GM12801 (cell line): ENCODE results near the gene TBRG4.

Source experiments
- TF ChIP-seq, protein P1 (sequence below): IDR thresholded peaks from one replicate; pipeline ENCODE4 v1.5.1; 2011; ENCODE audit warnings: control low read depth; ENCODE audit not compliant: insufficient read length; ENCODE audit errors: extremely low read depth

The TBRG4 gene

DNA sequence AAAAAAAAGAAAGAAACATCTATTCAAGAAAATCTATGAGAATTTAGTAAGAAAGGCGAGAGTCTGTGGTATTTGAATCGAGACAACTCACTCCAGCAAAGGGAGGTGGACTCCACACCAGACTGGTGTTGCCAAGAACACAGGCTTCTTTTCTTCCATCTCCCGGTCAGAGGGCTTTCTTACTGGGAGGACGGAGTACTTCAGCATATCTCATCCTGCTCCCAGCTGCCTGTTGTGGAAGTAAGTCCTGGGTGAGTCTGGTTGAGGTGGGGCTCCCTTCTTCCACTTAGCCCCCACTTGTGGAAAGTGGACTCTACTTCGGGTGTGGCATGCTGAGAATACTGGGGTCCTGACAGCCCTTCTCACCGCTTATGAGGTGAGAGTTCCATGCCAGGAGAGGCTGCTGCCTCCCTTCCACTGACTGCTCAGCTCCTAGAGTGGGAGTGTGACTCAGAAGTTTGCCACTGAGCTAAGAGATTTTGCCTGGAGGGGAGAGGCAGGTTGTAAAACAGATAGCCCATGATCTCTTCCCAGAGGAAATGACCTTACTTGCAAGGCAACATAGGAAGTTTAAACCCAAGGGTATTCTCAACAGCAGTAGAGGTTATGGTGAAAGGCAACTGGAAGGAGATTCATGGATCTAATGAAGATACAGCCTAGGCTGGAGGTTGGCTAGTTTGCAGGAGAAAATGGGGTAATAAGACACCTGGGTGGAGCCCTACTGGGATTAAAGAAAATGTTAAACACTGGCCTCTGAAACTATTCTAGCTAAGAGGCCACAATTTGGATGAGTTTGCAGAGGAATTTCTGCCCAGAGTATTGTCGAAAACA lies 19.2 kb downstream of the TBRG4 start:
- TF ChIP-seq, protein P1, sequence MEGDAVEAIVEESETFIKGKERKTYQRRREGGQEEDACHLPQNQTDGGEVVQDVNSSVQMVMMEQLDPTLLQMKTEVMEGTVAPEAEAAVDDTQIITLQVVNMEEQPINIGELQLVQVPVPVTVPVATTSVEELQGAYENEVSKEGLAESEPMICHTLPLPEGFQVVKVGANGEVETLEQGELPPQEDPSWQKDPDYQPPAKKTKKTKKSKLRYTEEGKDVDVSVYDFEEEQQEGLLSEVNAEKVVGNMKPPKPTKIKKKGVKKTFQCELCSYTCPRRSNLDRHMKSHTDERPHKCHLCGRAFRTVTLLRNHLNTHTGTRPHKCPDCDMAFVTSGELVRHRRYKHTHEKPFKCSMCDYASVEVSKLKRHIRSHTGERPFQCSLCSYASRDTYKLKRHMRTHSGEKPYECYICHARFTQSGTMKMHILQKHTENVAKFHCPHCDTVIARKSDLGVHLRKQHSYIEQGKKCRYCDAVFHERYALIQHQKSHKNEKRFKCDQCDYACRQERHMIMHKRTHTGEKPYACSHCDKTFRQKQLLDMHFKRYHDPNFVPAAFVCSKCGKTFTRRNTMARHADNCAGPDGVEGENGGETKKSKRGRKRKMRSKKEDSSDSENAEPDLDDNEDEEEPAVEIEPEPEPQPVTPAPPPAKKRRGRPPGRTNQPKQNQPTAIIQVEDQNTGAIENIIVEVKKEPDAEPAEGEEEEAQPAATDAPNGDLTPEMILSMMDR = no peak

DNA sequence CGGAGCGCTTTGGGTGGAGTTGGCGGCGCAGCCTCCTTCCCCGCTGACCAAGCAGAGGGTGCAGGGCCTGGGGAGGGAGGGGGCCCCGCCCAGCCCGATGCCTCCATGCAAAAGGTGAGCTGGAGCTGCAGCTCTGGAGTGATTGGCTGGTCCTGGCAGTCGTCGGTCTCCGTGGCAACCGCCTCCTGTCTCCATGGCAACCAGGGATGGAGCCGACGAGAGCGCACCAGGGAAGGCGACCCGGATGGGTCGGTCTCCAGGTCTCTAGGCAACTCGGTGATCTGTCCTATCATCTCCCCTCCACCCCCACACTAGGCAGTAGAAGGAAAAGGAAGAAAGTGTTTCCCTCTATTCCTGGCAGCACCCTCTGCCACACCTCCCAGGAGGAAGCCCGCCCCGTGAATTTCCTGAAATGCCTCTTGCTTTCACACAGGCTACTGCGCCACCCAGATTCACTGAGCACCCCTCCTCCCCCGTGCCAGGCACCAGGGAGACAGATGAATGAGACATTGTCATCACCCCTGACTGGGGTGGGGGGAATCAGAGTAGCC lies 22.1 kb downstream of the TBRG4 start:
- TF ChIP-seq, protein P1 = no peak

DNA sequence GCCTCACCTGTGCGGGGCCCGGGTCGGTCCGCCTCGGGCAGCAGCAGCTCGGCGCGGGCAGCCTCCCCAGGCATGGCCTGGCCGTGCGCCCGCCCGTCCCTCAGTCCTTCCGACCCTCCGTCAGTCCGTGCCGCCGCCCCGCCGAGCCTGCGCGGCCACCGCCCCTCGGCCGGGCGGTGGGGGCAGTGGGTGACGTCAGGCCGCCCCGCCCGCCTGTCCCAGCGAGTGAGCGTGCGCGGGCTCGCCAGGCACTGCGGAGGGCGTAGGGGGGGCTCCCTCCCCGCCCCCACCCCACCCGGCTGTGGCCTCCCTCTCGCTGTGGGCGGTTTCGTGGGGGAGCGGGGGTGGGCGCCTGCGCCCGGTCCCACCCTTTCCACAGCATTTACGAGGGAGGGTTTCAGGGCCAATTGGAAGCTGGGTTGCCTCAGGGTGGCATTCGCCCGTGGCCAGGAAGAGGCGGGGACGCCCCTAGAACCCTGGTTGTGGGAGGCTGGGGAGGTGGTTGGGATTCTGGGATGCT lies 22.6 kb downstream of the TBRG4 start, which contains the start of gene NACAD:
Gene NACAD (minus strand): TSS at position 149 of the 520 bp plus-strand sequence. CDS start 75 bp downstream, at position 74.
- TF ChIP-seq, protein P1 = no peak

DNA sequence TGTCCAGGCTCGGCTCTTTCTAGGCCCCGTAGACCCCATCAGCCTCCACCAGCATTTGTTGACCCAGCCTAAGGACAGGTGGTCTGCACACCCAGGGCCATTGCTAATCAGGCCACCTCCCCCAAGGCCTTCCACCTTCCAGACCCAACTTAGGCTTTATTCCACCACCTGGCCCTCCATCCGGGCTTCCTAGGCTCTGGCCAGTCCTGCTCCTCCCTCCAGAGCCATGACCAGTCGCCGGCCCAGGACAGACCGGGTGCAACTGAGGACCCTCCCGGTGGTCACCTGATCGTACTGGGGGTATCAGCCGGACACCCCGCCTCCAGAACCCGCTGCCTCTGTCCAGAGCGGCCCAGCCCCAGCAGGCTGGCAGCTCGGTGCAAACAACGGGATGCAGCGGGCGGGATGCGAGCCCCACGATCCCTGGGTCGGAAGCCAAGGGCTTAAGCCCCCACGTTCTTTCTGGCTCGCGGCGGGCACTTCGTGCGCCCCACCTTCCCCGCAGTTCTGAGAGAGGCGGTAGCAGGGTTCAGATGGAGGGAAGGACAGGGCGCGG lies 23.3 kb downstream of the TBRG4 start:
- TF ChIP-seq, protein P1 = no peak

DNA sequence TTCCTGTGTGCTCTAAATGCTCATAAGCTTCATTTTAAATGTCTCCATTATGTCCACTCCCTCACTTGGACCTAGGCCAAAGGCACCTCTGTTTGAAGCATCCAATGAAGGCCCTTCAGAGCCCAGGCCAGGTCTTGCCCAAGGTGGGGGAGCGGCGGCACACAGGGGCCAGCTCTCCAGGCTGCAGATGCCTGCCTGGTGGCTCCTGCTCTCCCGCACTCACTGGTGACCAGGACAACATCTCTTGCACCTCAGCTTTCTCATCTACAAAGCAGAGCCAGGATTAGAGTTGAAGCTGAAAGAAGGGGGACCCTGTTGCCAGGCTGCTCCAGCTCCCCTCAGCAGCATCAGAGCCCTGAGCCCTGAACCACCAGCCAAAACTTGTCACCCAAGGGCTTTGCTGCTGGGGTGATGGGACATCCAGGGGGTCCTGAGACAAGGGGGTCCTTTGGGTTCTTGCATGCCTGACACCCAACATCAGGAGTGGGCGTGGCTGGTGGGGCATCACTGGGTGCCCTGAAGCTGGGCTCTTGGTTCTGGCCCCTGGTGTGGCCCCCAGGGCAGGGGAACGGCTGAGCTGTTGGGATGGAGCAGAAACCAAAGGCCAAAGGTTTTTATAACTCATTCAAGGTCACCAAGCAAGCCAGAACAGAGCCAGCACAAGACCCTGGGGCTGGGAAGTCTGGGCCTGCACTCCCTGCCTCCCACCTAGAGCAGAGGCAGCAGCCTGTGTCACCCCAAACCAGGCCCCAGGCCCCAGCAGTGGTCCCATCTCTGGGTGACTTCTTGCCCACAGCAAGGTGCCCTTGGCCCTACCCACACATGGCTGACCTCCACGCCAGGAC lies 24.0 kb downstream of the TBRG4 start:
- TF ChIP-seq, protein P1 = no peak

DNA sequence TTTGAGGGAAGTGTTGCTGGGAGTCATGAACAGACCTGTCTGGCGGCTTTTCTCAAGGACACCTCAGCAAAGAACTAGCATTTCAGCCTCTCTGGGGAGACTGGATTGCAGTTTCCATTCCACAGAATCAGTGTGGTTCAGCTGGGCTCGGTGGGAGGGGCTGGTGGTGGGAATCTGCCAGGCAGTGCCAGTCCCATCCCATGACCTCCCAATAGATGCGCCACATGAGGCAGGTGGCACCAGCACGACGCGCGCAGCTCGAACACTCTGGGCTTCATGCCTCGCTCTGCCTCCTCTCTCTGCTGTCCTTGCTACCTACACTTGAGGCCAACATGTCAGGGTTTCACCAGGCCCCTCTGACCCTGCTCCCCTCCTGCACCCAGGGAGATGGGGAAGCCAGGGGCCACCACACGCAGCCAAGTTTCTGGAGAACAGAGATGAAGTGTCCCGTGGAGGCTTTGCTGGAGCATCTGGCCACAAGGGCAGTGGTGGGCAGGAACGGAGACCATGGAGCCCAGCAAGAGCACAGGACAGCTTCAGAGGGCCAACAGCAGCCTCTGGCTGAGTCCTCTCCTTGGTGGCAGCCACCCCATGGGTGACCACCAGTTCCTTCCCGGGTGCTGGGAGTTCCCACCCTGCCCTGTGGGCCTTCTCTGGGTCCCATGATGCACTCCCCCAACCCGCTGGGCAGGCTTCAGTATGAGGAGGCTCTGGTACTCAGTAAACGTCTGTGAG lies 25.0 kb downstream of the TBRG4 start:
- TF ChIP-seq, protein P1 = no peak
